ENCODE measurements around the gene HSP90AB1. TPM values are rescaled to one million over a fixed set of nuclear protein-coding genes. Genes with fewer than 3 reads are reported as not detected.

The HSP90AB1 gene
- total and polyA plus RNA-seq, 9 of the 15 experiments (the other 6 are each of a cell fraction or from before 2014, with no cell fraction given), result 1,780 to 3,358 (median 2,262) TPM

DNA sequence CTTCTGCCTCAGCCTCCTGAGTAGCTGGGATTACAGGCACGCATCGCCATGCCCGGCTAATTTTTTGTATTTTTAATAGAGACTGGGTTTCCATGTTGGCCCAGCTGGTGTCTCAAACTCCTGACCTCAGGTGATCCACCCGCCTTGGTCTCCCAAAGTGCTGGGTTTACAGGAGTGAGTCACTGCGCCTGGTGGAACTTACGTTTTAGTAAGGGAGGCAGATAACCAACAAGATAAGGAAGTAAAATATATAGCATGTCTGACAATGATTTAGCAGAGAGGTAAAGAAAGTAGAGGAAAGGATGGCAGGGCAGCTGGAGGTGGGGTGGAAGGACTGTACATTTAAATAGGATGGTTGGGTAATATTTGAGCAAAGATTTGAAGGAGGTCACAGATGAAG, 42.9 kb upstream of the HSP90AB1 start (continued):
- no peak for TF ChIP-seq RFX7 (CRISPR knock-in tag; IDR thresholded peaks at IDR 0.05)
- TF ChIP-seq MAFF (IDR thresholded peaks at IDR 0.05; ENCODE audit: low read length), result no peak
- peak; percentile 83; the same call in 1 of the 2 replicates for TF ChIP-seq SMARCC2 (IDR thresholded peaks at IDR 0.05; ENCODE audit: low read depth)
- TF ChIP-seq NFXL1 (CRISPR knock-in tag; IDR thresholded peaks at IDR 0.05), result no peak
- no peak for TF ChIP-seq HLTF (IDR thresholded peaks at IDR 0.05)
- peak; percentile 41; the same call in 1 of the 2 replicates for TF ChIP-seq C11orf30 (IDR thresholded peaks at IDR 0.05; ENCODE audit: low read depth)
- TF ChIP-seq ZBTB17 (CRISPR knock-in tag; IDR thresholded peaks at IDR 0.05), result no peak
- TF ChIP-seq, protein P1, sequence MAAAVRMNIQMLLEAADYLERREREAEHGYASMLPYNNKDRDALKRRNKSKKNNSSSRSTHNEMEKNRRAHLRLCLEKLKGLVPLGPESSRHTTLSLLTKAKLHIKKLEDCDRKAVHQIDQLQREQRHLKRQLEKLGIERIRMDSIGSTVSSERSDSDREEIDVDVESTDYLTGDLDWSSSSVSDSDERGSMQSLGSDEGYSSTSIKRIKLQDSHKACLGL (CRISPR knock-in tag; IDR thresholded peaks at IDR 0.05; ENCODE audit: borderline replicate concordance, poor library complexity, severe bottlenecking), result no peak
- TF ChIP-seq MECOM (CRISPR knock-in tag; IDR thresholded peaks at IDR 0.05), result no peak
- peak; percentile 26; the same call in 1 of the 2 replicates for TF ChIP-seq NR2C1 (IDR thresholded peaks at IDR 0.05)
- no peak for TF ChIP-seq NR2C1 (tag; IDR thresholded peaks at IDR 0.05)
- TF ChIP-seq, protein P2, sequence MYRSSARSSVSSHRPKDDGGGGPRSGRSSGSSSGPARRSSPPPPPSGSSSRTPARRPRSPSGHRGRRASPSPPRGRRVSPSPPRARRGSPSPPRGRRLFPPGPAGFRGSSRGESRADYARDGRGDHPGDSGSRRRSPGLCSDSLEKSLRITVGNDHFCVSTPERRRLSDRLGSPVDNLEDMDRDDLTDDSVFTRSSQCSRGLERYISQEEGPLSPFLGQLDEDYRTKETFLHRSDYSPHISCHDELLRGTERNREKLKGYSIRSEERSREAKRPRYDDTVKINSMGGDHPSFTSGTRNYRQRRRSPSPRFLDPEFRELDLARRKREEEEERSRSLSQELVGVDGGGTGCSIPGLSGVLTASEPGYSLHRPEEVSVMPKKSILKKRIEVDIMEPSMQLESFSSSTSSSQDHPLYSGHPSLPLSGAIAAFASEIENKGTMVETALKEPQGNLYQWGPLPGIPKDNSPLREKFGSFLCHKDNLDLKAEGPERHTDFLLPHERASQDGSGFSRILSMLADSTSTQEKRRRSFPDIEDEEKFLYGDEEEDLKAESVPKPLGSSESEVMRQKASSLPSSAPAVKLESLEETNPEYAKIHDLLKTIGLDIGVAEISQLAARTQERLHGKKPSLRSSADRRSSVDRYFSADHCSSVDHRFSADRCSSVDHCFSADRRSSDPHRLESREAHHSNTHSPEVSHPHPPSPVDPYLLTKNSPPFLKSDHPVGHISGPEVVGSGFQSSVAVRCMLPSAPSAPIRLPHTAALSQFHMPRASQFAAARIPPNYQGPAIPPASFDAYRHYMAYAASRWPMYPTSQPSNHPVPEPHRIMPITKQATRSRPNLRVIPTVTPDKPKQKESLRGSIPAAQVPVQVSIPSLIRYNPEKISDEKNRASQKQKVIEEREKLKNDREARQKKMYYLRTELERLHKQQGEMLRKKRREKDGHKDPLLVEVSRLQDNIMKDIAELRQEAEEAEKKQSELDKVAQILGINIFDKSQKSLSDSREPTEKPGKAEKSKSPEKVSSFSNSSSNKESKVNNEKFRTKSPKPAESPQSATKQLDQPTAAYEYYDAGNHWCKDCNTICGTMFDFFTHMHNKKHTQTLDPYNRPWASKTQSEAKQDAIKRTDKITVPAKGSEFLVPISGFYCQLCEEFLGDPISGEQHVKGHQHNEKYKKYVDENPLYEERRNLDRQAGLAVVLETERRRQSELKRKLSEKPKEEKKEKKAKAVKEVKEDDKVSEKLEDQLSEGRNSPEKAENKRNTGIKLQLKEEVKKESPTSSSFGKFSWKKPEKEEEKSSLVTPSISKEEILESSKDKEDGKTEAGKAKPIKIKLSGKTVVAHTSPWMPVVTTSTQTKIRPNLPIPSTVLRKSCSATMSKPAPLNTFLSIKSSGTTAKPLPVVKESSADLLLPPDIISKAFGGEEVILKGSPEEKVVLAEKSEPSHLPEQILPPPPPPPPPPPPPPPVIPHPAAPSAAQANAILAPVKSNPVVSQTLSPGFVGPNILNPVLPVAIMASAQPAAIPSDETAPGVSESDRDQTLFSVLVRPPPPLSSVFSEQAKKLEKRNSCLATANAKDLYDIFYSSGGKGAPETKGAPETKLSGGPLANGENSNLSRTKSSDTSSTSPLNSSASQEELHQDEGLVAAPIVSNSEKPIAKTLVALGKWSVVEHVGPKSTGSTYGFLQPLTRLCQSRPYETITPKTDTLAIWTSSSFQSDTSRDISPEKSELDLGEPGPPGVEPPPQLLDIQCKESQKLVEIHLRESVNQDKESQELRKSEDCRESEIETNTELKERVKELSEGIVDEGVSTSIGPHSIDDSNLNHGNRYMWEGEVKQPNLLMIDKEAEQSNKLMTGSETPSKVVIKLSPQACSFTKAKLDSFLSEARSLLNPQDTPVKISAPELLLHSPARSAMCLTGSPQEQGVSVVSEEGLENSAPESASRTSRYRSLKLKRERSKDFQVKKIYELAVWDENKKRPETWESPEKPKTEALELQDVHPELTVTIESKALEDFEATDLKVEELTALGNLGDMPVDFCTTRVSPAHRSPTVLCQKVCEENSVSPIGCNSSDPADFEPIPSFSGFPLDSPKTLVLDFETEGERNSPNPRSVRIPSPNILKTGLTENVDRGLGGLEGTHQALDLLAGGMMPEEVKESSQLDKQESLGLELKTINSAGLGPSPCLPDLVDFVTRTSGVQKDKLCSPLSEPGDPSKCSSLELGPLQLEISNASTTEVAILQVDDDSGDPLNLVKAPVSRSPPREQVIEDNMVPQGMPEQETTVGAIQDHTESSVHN (IDR thresholded peaks at IDR 0.05; ENCODE audit: borderline replicate concordance in 1 of 2, low read depth in 1 of 2), result peak in 1 of 2 experiments; percentile 75; a peak in 2 of 4 replicates
- no peak for TF ChIP-seq EZH2 (IDR thresholded peaks at IDR 0.05; ENCODE audit: borderline replicate concordance, low read depth, low read length)
- TF ChIP-seq GATAD2A (IDR thresholded peaks at IDR 0.05), result 0 out of 2 replicates have a peak, but pooled peaks have one; percentile 18
- 0 out of 2 replicates have a peak, but pooled peaks have one; percentile 29 for TF ChIP-seq TOE1 (IDR thresholded peaks at IDR 0.05; ENCODE audit: borderline replicate concordance)
- TF ChIP-seq TOE1 (CRISPR knock-in tag; IDR thresholded peaks at IDR 0.05; ENCODE audit: borderline replicate concordance, low read depth), result no peak
- TF ChIP-seq, protein P3, sequence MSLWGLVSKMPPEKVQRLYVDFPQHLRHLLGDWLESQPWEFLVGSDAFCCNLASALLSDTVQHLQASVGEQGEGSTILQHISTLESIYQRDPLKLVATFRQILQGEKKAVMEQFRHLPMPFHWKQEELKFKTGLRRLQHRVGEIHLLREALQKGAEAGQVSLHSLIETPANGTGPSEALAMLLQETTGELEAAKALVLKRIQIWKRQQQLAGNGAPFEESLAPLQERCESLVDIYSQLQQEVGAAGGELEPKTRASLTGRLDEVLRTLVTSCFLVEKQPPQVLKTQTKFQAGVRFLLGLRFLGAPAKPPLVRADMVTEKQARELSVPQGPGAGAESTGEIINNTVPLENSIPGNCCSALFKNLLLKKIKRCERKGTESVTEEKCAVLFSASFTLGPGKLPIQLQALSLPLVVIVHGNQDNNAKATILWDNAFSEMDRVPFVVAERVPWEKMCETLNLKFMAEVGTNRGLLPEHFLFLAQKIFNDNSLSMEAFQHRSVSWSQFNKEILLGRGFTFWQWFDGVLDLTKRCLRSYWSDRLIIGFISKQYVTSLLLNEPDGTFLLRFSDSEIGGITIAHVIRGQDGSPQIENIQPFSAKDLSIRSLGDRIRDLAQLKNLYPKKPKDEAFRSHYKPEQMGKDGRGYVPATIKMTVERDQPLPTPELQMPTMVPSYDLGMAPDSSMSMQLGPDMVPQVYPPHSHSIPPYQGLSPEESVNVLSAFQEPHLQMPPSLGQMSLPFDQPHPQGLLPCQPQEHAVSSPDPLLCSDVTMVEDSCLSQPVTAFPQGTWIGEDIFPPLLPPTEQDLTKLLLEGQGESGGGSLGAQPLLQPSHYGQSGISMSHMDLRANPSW (CRISPR knock-in tag; IDR thresholded peaks at IDR 0.05), result no peak

Measured in K562 (cell line).